GM10266 (cell line): ENCODE measurements around the gene HOXC13.

ENCODE experiments used
- DNase-seq: peaks from one replicate; pipeline ENCODE4 v3.0.0; 2012; ENCODE audit errors: extremely low spot score
- TF ChIP-seq, protein P1 (sequence below): IDR thresholded peaks from 2 replicates; pipeline ENCODE4 v1.5.1; 2012; ENCODE audit warnings: mild to moderate bottlenecking, low read depth; ENCODE audit not compliant: control insufficient read depth, insufficient read depth; ENCODE audit errors: missing control alignments

Gene HOXC13, protein sequence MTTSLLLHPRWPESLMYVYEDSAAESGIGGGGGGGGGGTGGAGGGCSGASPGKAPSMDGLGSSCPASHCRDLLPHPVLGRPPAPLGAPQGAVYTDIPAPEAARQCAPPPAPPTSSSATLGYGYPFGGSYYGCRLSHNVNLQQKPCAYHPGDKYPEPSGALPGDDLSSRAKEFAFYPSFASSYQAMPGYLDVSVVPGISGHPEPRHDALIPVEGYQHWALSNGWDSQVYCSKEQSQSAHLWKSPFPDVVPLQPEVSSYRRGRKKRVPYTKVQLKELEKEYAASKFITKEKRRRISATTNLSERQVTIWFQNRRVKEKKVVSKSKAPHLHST

DNA sequence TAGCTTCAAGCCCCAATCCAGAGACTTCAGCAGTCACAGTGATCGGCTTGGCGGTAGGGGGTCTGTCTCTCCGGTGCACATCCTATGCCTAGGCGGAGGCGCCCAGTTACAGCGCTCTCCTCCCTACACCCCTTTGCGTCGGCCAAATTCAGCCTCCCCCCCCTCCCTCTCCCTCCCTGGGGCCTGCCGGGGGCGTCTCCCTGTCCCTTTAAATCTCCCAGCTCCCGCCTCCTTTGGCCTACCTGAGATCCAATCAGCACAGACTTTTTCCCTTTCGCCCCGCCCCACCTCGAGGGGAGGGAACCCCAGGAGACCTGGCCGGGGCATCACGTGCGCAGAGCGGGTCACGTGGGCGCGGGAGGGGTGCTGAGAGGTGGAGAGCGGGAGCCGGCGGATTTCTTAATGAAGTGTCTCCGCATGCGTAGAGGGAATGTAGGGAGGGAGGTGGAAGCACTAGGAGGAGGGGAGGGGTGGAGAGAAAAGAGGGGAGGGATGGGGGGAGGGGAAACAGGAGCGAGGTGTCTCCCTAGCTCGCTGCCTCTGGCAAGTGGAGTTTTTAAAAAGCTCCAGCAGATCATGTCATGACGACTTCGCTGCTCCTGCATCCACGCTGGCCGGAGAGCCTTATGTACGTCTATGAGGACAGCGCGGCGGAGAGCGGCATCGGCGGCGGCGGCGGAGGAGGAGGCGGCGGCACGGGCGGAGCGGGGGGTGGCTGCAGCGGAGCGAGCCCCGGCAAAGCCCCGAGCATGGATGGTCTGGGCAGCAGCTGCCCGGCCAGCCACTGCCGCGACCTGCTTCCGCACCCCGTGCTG is at the start of gene HOXC13:
TSS of gene HOXC13 (plus strand) at position 506 of the 815 bp plus-strand sequence. CDS start at position 582, 76 bp downstream.
- TF ChIP-seq, protein P1, sequence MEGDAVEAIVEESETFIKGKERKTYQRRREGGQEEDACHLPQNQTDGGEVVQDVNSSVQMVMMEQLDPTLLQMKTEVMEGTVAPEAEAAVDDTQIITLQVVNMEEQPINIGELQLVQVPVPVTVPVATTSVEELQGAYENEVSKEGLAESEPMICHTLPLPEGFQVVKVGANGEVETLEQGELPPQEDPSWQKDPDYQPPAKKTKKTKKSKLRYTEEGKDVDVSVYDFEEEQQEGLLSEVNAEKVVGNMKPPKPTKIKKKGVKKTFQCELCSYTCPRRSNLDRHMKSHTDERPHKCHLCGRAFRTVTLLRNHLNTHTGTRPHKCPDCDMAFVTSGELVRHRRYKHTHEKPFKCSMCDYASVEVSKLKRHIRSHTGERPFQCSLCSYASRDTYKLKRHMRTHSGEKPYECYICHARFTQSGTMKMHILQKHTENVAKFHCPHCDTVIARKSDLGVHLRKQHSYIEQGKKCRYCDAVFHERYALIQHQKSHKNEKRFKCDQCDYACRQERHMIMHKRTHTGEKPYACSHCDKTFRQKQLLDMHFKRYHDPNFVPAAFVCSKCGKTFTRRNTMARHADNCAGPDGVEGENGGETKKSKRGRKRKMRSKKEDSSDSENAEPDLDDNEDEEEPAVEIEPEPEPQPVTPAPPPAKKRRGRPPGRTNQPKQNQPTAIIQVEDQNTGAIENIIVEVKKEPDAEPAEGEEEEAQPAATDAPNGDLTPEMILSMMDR, result no peak
- no peak for DNase-seq

DNA sequence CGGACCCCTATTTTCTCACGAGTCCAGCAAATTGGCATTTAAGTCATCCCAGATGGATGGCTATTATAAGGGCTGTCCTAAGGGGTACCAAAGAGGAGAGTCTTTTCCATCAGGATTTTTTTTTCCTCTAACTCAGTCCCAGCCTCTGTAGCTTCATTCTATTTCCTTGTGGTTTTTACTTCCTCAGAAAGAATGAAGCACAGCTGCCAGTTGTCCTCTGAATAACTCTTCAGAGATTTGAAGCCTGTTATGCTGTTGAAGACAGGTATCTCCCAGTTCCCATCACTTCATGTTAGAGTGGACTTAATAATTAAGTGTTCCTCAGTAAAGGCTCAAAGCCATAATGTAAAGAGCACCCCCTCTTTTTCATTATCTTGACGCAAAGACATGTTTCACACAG is 48.5 kb upstream of the HOXC13 start:
- no peak for DNase-seq
- TF ChIP-seq, protein P1, result no peak

DNA sequence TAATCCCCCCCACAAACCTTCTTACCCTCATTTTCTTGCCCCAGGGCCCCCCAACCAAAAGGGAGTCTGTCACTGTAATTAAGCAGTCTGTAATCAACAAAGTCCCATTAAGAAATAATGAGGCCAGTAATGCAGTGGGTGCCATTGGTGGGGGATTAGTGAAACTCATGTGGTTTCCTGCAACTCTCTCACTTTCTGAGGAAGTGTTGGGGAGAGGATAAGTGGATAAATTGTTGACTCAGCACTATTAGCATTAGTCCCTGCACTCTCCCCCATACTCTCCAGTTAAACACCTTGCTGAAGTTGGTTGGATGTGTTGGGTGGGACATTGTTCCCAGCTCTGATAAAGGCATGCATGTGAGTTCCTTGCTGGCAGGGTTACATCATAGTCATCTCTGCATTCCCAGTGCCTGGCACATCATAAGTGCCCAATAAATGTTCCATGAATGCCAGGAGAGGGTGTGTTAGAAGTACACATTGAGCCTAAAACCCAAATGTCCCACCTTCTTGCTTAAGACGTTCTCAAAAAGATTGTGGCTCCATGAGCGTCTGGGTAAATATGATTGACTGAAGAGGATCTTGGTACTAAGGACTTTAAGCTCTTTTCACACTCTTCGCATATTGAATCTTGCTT is 45.8 kb upstream of the HOXC13 start:
- TF ChIP-seq, protein P1, result no peak
- DNase-seq, result no peak

DNA sequence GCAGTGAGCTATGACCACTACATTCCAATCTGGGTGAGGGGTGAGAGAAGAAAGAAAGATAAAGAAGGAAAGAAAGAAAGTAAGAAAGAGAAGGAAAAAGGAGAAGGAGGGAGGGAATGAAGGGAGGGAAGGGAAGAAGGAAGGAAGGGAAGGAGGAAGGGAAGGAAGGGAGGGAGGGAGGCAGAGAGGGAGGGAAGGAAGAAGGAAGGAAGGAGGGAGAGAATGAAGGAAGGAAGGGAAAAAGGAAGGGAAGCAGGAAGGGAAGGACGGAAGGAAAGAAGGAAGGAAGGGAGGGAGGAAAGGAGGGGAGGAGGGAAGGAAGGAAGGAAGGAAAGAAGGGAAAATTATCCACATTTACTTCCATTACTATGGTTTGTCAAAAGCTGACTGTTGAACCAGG is 39.4 kb upstream of the HOXC13 start:
- TF ChIP-seq, protein P1, result no peak
- DNase-seq, result no peak

DNA sequence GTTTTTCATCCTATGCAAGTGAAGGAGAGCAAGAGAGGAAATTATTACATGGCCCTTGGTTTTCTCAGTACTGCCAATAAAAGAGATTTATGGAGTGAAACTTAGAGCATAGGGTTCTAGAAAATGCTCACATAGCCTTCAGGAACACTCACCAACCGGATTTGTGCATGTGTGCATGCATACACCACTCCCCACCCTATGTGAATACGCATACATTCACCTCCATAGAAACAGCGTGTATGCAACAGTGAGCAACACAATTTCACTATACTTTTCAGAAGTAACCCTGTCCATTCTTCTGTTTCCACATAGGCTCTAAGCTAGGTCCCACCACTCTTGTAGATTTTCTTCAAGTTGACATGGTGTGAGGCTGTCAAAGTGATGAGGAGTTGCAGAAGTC is 31.5 kb upstream of the HOXC13 start:
- TF ChIP-seq, protein P1, result no peak
- DNase-seq, result no peak

DNA sequence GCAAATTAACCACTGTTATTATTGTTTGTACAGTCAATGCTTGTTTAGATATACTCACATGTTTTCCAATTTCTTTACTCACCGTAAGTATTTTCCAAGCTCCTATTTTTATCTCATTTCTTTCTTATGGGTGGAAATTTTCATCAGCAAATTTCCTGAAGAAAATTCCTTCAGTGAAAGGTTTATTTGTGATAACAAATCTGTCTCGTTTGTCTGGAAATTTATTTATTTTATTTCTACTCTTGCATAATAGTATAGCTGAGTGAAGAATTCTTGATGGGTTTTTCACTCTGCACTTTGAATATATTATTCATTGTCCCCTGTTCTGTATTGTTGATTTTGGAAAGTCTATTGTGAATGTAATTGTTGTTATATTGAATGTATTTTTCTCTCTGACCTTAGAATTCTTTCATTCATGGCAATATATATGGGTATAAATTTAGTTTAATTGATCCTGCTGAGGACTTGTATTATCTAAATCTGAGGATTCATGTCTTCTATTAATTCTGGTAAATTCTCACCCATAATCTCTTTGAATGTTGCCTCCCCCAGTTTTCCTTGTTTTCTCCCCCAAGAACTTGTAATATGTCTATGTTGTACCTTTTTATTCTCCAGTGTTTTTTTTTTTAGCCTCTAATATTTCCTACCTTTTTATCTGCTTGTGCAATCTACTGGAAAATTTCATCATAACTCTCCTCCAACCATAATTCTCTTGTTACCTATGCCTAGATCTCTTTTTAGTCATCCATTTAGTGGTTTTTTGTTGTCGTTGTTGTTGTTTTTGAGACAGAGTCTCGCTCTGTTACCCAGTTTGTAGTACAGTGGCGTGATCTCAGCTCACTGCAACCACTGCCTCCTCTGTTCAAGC is 21.6 kb upstream of the HOXC13 start:
- DNase-seq, result no peak
- TF ChIP-seq, protein P1, result no peak
